Esophagus muscularis mucosa (tissue), 4 donors: ENCODE results near the gene CRISPLD2.

Experiments
- CTCF ChIP-seq, 3 experiments: fragments of 200-600 bp in 2 of 3; fragments of 450-650 bp in 1 of 3; sonication (generic) in 2 of 3; IDR thresholded peaks; one replicate each; pipeline ENCODE4 v1.5.1; 2017 to 2019; ENCODE audit warnings: antibody characterized with exemption in 3 of 3, mild to moderate bottlenecking in 2 of 3, moderate library complexity in 1 of 3
- EP300 ChIP-seq: sonication (generic); formaldehyde crosslinking; IDR thresholded peaks from one replicate; pipeline ENCODE4 v1.6.1; 2017; ENCODE audit warnings: antibody characterized with exemption
- POLR2A ChIP-seq: fragments of 450-650 bp; IDR thresholded peaks from one replicate; pipeline ENCODE4 v1.6.1; 2017; ENCODE audit warnings: antibody characterized with exemption, moderate library complexity, mild to moderate bottlenecking, low read depth

- TF ChIP-seq EP300 (no peak), CTCF (IDR thresholded peaks at IDR 0.05) (no peak), POLR2A (no peak)
These were observed 6.8 kb downstream of the CRISPLD2 start for GRCh38 chr16:84826558-84826941.
